ENCODE data around the gene DMWD. TPM values are rescaled to one million over a fixed set of nuclear protein-coding genes. Genes with fewer than 3 reads are reported as not detected.

DMWD gene
- total RNA-seq, 2 experiments from 2014 or later = 43.2 to 44.0 TPM

GRCh38 chr19:45767881-45768654, 24.6 kb downstream of the DMWD start:
- peak; percentile 21 for DNase-seq (ENCODE audit: low spot score)
- TF ChIP-seq CTCF (conservative IDR thresholded peaks at IDR 0.05; ENCODE audit: low read length) (no peak), EZH2phosphoT487 (IDR thresholded peaks at IDR 0.05; ENCODE audit: borderline replicate concordance, low read depth, low read length) (no peak)
- no TSS peak for BruUV-seq (replicated peaks)
- no peaks in the 10 kb centered on the region for H3K9me3 ChIP-seq (ENCODE audit: low read length)
- ChIA-PET CTCF (ENCODE audit: unreplicated experiment) (no interaction called here), POLR2A (no interaction called here)
- intact Hi-C loops (cut with micrococcal nuclease; ENCODE audit: unreplicated experiment) = no loop called here
- H3K79me2 ChIP-seq (ENCODE audit: insufficient read depth, low read depth, low read length) = no peaks in the 10 kb centered on the region
- H3K4me3 ChIP-seq (ENCODE audit: low read depth, low read length, poor library complexity, severe bottlenecking) = peak overlapping the region; percentile 93
- peak overlapping the region; percentile 87 for H2AFZ ChIP-seq (ENCODE audit: low read length)
- H3K4me1 ChIP-seq (ENCODE audit: insufficient read depth, low read length, poor library complexity, severe bottlenecking) = peaks cover 26% of the 10 kb centered on the region
- peak overlapping the region; percentile 100 for H3K4me2 ChIP-seq (ENCODE audit: low read length)
- H3K9me2 ChIP-seq (ENCODE audit: insufficient read depth, low read length) = no peaks in the 10 kb centered on the region
- H4K20me1 ChIP-seq (ENCODE audit: insufficient read depth, low read length) = no peaks in the 10 kb centered on the region
- no peaks in the 10 kb centered on the region for H3K36me3 ChIP-seq (ENCODE audit: insufficient read depth, low read length)
- H3K27ac ChIP-seq (ENCODE audit: low read depth, low read length, poor library complexity, severe bottlenecking) = no peak overlapping the region

- Histone ChIP-seq H3K9me2 (ENCODE audit: insufficient read depth, low read length) (no peaks in the 10 kb centered on the region), H3K79me2 (ENCODE audit: insufficient read depth, low read depth, low read length) (no peaks in the 10 kb centered on the region), H3K4me3 (ENCODE audit: low read depth, low read length, poor library complexity, severe bottlenecking) (no peak overlapping the region), H3K36me3 (ENCODE audit: insufficient read depth, low read length) (no peaks in the 10 kb centered on the region), H3K27ac (ENCODE audit: low read depth, low read length, poor library complexity, severe bottlenecking) (no peak overlapping the region), H3K9me3 (ENCODE audit: low read length) (no peaks in the 10 kb centered on the region), H2AFZ (ENCODE audit: low read length) (no peak overlapping the region), H3K4me2 (ENCODE audit: low read length) (peak overlapping the region; percentile 100; the same call in 1 of the 2 replicates), H4K20me1 (ENCODE audit: insufficient read depth, low read length) (no peaks in the 10 kb centered on the region), H3K4me1 (ENCODE audit: insufficient read depth, low read length, poor library complexity, severe bottlenecking) (peaks cover 20% of the 10 kb centered on the region)
- intact Hi-C loops (cut with micrococcal nuclease; ENCODE audit: unreplicated experiment) = no loop called here
- ChIA-PET CTCF (ENCODE audit: unreplicated experiment) (no interaction called here), POLR2A (no interaction called here)
- BruUV-seq (replicated peaks) = no TSS peak
- TF ChIP-seq EZH2phosphoT487 (IDR thresholded peaks at IDR 0.05; ENCODE audit: borderline replicate concordance, low read depth, low read length) = no peak
- TF ChIP-seq CTCF (conservative IDR thresholded peaks at IDR 0.05; ENCODE audit: low read length) = no peak
- no peak for DNase-seq (ENCODE audit: low spot score)
Measured at GRCh38 chr19:45767410-45767880, 25.2 kb downstream of the DMWD start.

GRCh38 chr19:45766869-45767346, 25.7 kb downstream of the DMWD start:
- no peak for DNase-seq (ENCODE audit: low spot score)
- ChIA-PET CTCF (ENCODE audit: unreplicated experiment) (no interaction called here), POLR2A (no interaction called here)
- H3K79me2 ChIP-seq (ENCODE audit: insufficient read depth, low read depth, low read length) = no peaks in the 10 kb centered on the region
- no peaks in the 10 kb centered on the region for H3K36me3 ChIP-seq (ENCODE audit: insufficient read depth, low read length)
- peaks cover 18% of the 10 kb centered on the region for H3K4me1 ChIP-seq (ENCODE audit: insufficient read depth, low read length, poor library complexity, severe bottlenecking)
- intact Hi-C loops (cut with micrococcal nuclease; ENCODE audit: unreplicated experiment) = no loop called here
- BruUV-seq (replicated peaks) = no TSS peak
- no peaks in the 10 kb centered on the region for H4K20me1 ChIP-seq (ENCODE audit: insufficient read depth, low read length)
- TF ChIP-seq CTCF (conservative IDR thresholded peaks at IDR 0.05; ENCODE audit: low read length) (no peak), EZH2phosphoT487 (IDR thresholded peaks at IDR 0.05; ENCODE audit: borderline replicate concordance, low read depth, low read length) (no peak)
- no peak overlapping the region for H3K4me2 ChIP-seq (ENCODE audit: low read length)
- H3K4me3 ChIP-seq (ENCODE audit: low read depth, low read length, poor library complexity, severe bottlenecking) = no peak overlapping the region
- H3K9me3 ChIP-seq (ENCODE audit: low read length) = no peaks in the 10 kb centered on the region
- H3K27ac ChIP-seq (ENCODE audit: low read depth, low read length, poor library complexity, severe bottlenecking) = no peak overlapping the region
- H3K9me2 ChIP-seq (ENCODE audit: insufficient read depth, low read length) = no peaks in the 10 kb centered on the region
- H2AFZ ChIP-seq (ENCODE audit: low read length) = no peak overlapping the region

All from OCI-LY7 (cell line).